Measurements from ENCODE around the gene SLC6A8.
"Not testable (repeated sequence)": the region's sequence is repeated elsewhere in the genome, so short reads cannot be mapped to it uniquely, and the experiment has no call there.

The SLC6A8 gene

GRCh38 chrX:153694687-153695270 is 7.1 kb downstream of the SLC6A8 start:
- no peak for DNase-seq (ENCODE audit: low read depth)
- H3K4me3 ChIP-seq (ENCODE audit: low read depth, low read length) = no peak overlapping the region
- TF ChIP-seq CTCF (IDR thresholded peaks at IDR 0.05; ENCODE audit: control insufficient read depth, extremely low read depth, insufficient read depth) = no peak

GRCh38 chrX:153696100-153696499 is 8.4 kb downstream of the SLC6A8 start:
- no peak overlapping the region for H3K4me3 ChIP-seq (ENCODE audit: low read depth, low read length)
- DNase-seq (ENCODE audit: low read depth) = no peak
- TF ChIP-seq CTCF (IDR thresholded peaks at IDR 0.05; ENCODE audit: control insufficient read depth, extremely low read depth, insufficient read depth) = no peak

- H3K4me3 ChIP-seq (ENCODE audit: low read depth, low read length); DNase-seq (ENCODE audit: low read depth): not testable (repeated sequence)
Observed at GRCh38 chrX:153696538-153696937, 8.8 kb downstream of the SLC6A8 start.

- not testable (repeated sequence) for DNase-seq (ENCODE audit: low read depth); H3K4me3 ChIP-seq (ENCODE audit: low read depth, low read length)
Observed at GRCh38 chrX:153696986-153697722, 9.4 kb downstream of the SLC6A8 start.

- no peak for TF ChIP-seq CTCF (IDR thresholded peaks at IDR 0.05; ENCODE audit: control insufficient read depth, extremely low read depth, insufficient read depth)
- no peak for DNase-seq (ENCODE audit: low read depth)
- no peak overlapping the region for H3K4me3 ChIP-seq (ENCODE audit: low read depth, low read length)
Observed at GRCh38 chrX:153697924-153698865, 10.5 kb downstream of the SLC6A8 start.

GRCh38 chrX:153699210-153699783 is 11.6 kb downstream of the SLC6A8 start:
- H3K4me3 ChIP-seq (ENCODE audit: low read depth, low read length); DNase-seq (ENCODE audit: low read depth): not testable (repeated sequence)

GRCh38 chrX:153699784-153700371 is 12.2 kb downstream of the SLC6A8 start:
- not testable (repeated sequence) for DNase-seq (ENCODE audit: low read depth); H3K4me3 ChIP-seq (ENCODE audit: low read depth, low read length)

- no peak for TF ChIP-seq CTCF (IDR thresholded peaks at IDR 0.05; ENCODE audit: control insufficient read depth, extremely low read depth, insufficient read depth)
- H3K4me3 ChIP-seq (ENCODE audit: low read depth, low read length) = no peak overlapping the region
- DNase-seq (ENCODE audit: low read depth) = no peak
Observed at GRCh38 chrX:153700376-153700945, 12.7 kb downstream of the SLC6A8 start.
